ENCODE results near the gene QPCTL.
"Not testable (repeated sequence)": the region's sequence is repeated elsewhere in the genome, so short reads cannot be mapped to it uniquely, and the experiment has no call there.

The QPCTL gene

DNA sequence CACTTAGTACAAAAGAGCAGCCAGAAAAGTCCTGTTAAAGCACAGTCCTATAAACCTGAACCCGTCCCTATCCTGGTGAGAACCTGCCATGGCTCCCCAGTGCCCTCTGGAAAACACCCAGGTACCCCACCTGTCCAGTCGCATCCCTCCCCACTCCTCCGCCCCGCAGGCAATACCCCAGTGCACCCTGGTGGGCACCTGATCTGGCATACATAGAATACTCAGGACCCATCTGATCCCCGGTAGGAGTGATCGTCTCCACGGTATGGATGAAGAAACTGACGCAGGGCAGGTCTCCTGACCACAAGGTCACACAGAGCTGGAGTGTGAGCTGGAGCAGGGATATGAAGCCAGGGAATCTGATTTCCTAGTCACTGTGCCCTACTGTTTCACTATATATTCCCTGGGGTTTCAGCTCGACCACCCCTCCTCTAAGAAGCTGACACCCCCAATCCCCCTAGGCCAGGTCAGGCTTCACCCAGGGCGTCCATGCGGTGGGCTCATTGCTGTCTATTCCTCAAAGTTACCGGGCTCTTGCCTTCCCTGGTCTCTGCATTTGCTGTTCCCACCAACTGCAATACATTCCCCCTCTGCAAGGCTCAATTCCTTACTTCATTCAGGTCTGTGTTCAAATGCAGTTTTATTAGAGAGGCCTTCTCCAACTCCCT lies 25.7 kb downstream of the QPCTL start:
- no peak for DNase-seq

DNA sequence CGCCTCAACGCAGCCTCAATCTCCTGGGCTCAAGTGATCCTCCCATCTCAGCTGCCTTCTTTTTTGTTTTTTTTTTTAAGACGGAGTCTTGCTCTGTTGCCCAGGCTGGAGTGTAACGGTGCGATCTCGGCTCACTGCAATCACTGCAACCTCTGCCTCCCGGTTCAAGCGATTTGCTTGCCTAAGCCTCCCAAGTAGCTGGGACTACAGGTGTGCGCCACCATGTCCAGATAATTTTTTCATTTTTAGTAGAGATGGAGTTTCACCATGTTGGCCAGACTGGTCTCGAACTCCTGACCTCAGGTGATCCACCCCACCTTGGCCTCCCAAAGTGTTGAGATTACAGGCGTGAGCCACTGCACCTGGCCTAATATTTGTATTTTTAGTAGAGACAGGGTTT lies 27.6 kb downstream of the QPCTL start:
- not testable (repeated sequence) for DNase-seq

DNA sequence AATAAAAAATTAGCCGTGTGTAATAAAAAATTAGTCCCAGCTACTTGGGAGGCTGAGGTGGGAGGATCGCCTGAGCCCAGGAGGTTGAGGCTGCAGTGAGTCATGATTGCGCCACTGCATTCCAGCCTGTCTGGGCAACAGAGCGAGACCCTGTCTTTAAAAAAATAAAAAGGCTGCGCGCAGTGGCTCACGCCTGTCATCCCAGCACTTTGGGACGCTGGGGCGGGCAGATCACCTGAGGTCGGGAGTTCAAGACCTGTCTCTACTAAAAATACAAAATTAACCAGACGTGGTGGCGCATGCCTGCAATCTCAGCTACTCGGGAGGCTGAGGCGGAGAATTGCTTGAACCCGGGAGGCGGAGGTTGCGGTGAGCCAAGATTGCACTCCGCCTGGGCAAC lies 36.2 kb downstream of the QPCTL start:
- DNase-seq = not testable (repeated sequence)

DNA sequence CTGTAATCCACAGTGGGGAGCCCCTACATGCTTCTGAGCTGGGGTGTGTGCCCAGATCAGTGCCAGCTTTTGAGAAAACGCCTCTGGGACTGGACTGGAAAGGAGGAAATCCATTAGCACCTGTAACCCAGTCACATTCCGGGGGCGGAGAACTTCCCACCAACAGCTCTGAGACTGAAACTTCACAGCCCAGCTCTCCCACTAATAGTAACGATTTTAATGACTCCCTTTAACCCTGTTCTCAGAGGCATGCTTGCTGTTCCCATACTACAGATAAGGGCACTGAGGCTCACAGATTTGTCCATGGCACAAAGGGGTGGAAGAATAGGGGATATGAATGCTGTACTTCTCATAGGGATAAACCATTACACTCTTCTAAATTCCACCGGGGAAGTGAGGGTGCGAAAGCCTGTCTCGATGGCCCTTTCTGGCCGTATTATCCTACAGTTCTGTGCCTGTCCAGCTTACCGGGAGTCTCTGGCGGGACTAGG lies 37.4 kb downstream of the QPCTL start:
- DNase-seq = no peak

DNA sequence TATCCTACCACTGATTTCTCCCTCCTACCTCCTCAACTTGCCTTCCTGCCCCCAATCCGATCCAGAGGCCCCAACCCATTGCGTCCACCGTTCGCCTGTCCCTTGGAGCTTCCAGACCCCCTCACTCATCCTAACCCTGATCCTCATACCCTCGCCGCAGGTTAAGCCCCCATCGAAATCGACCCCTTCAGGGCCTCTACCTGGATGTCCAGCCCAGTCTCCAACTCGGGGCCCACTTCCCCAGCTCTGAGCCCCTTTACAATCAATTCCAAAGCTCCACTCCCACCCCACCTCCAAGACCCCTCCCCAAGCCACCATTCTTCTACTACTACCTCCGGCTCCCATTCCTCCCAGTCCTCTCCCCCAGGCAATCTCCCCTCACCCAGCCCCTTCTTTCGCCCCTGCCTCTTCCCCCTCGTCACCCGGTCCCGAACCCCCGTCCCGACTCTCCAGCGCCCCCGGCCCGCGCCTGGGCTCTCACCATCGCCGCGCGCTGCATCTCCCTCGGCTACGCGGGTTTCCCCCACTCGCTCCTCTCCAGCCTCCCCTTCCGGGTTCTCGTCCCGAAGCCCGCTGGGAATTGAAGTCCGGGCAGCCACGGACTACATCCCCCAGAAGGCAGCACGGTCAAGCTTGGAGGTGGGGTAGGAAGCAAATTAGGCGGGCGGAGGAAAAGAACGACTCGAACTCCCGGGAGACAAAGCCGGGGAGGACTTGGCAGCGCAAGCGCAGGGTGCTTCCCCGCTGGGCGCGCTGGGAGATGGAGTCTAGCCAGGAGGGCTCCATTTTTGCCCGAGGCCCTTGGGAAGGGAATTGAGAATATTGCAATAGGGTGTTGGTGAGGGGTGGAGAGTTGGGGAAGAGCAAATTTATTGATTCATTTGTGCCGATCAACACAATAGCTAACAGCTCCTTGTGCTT lies 38.2 kb downstream of the QPCTL start, which contains the start of gene FBXO46:
TSS of gene FBXO46 (minus strand) at position 529 of the 921 bp plus-strand sequence. CDS start 17,401 bp downstream, outside the sequence.
- peak; percentile 94 for DNase-seq

DNA sequence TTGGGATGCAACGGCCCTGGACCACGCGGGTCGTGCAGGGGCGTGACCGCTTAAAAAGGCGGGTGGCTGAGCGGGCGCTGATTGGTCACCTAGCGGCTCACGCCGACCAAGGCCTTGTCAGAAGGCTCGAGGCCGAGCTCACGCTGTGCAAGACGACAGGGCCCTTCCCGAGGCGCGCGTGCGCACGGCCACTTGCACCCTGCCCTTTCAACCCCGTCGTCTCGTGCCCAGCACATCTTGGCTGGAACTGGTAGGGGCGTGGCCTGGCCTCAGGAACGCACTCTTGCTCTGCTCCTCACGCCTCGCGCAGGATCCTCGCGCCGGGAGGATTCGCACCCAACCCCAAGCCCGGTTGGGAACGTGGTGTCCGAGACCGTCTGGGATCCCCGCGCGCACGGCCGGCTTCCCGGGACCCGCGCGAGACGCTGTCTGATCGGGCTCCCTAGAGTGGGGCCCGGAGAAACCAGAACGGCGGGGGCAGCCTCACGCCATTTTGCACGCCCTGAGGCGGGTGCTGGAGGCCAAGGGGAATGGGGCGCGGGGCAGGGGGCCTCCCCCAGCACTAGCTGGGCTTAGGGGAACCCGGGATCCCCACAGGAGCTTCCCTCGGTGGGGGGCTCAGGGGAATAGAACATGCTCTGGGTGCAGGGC lies 40.8 kb downstream of the QPCTL start, which contains the start of gene MEIOSIN:
TSS of gene MEIOSIN (plus strand) at position 280 of the 651 bp plus-strand sequence. CDS start 1,938 bp downstream, outside the sequence.
- DNase-seq = no peak

DNA sequence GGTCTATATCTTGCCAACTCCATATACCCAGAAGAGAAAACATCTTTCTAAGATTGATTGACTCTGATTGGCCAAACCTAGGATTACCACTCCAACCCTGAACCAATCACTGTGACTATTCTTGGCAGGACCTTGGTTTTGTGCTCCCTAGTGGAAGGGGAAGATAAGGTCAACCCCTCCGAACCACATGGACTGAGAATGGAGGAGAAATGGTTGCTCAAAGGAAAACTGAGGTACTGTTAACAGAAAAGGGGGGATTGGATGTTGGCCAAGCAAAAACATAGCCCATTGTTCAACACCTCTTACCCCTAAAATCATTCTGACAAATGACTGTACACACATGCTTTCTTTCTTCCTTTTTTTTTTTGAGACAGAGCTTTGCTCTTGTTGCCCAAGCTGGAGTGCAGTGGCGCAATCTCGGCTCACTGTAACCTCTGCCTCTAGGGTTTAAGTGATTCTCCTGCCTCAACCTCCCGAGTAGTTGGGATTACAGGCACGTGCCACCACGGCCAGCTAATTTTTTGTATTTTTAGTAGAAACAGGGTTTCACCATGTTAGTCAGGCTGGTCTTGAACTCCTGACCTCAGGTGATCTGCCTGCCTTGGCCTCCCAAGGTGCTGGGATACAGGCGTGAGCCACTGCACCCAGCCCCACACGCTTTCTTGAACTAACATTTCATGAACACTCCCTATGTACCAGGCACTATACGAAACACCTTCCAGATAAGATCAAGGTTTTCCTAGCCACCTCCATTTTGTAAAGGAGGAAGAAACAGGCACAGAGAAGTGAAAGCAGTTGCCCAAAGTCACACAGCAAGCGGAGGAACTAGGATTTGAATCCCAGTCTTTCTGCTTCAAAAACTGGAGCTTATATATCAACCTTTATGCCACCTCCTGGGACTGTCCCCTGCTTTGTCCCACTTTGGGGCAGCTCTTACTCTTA lies 47.3 kb downstream of the QPCTL start:
- DNase-seq = no peak

DNA sequence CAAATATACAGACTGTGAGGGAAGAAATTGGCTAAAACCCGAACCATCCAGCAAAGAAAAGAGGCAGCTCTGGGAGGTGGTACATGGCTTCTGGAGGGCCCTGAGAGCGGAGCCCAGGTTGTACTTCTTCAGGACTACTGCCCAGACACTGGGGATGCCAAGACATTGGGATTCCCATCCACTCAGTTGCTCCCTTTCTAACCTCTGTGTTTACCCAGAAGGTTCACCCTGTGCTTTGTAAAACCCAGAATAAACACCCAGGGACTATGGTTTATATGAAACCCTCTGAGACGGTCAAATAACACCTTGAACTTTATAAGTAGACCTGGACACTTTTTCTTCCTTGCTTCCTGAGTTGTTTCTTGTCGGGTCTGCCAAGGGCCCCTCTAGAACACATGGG lies 50.5 kb downstream of the QPCTL start:
- DNase-seq = no peak

DNA sequence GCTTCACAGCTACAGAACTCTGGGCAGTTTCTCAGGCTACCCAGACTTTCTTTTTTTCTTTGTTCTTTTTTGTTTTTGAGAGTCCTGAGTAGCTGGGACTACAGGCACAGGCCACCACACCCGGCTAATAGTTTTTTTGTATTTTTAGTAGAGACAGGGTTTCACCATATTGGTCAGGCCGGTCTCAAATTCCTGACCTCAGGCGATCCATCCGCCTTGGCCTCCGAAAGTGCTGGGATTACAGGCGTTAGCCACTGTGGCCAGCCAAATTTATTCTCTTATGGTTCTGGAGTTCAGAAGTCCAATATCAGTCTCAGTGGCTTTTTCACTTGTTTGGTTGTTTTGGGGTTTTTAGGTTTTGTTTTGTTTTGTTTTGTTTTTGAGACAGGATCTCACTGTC lies 53.1 kb downstream of the QPCTL start:
- DNase-seq = no peak

DNA sequence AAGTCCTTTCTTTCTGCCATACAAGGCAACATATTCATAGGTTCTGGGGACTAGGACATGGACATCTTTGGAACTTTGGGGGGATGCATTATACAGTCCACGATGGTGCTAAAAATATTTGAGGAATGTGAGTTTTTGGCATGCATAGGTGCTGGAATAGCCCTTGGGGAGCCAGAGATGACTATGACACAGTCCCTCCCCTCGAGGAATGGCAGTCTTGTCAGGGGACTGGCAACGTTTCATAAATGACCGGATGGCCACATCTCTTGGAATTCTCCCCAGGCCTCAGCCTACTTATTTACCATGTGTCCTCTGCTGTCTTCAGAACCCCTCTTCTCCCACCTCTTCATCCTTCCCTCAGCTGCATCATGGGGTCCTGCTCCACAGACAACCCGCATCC lies 54.4 kb downstream of the QPCTL start:
- DNase-seq = no peak

DNA sequence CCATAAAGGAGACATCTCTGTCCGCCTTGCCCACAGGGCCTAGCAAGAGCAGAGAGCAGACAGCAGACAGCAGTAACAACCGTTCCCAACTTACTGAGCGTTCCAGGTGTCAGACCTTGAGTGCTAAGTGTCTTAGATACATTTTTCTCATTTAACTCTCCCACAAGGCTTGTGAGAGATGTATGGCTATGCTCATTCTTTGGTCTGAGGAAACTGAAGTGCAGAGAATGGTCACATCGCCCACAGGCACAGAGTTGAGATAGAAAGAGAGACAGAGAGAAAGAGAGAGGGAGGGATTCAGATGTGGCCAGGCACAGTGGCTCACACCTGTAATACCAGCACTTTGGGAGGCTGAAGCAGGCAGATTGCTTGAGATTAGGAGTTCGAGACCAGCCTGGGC lies 55.0 kb downstream of the QPCTL start:
- DNase-seq = no peak

DNA sequence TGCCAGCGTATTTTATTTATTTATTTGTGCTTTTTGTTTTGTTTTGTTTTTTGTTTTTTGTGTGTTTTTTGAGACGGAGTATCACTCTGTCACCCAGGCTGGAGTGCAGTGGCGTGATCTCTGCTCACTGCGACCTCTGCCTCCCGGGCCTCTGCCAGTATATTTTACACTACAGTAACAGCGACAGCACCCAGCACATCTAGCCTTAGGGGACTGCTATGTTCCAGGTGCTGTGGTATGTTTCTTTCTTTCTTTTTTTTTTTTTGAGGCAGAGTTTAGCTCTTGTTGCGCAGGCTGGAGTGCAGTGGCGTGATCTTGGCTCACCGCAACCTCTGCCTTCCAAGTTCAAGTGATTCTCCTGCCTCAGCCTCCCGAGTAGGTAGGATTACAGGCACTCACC lies 59.0 kb downstream of the QPCTL start:
- not testable (repeated sequence) for DNase-seq

DNA sequence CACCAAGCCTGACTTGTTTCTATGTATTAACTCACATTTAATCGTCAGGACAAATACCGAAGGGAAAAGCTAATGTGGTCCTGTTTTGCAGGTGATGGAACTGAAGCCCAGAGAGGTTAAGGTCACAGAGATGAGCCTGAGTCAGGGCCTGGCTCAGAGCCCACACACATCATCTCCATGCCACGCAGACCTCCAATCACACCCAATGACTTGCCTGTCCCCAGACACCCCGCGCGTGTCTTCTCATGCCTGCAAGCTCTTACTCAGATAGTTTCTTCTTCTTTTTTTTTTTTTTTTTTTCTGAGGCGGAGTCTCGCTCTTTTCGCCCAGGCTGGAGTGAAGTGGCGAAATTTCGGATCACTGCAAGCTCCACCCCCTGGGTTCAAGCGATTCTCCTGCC lies 60.2 kb downstream of the QPCTL start:
- no peak for DNase-seq

DNA sequence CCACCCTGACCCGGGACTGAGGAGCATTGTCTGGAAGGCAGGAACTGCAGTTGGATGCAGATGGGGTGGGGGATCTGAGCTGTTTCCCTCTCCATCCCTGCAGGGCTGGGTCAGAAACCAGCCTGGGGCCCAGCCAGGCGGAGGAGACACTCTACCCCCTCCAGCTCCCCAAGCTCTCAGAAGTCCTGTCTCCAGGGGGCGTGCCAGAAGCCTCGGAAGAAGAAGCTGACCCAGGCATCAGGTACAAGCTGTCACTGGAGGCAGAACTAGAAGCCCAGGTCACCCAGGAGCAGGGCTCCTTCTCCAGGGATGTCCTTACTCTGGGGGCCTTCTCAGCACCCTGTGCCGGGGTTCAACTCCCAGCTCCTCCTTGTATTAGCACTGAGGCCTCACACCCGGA lies 61.1 kb downstream of the QPCTL start:
- DNase-seq = no peak

Data from NCI-H2227 treated with DMSO at 0.1 percent for 48 hours (cell line).